SKM-1 (cell line): Measurements from ENCODE around the gene MRPS14.

ENCODE experiments used
- DNase-seq: peaks from one replicate; lab custom pipeline; 2025; ENCODE audit not compliant: unreplicated experiment; lab: John Stamatoyannopoulos, UW

Gene MRPS14

GRCh38 chr1:174988986-174989385 is 34.2 kb downstream of the MRPS14 start:
- DNase-seq: no peak

GRCh38 chr1:174988539-174988938 is 34.7 kb downstream of the MRPS14 start:
- no peak for DNase-seq

GRCh38 chr1:174984952-174985351 is 38.3 kb downstream of the MRPS14 start:
- no peak for DNase-seq

- DNase-seq: peak; percentile 22
These were observed 40.1 kb downstream of the MRPS14 start for GRCh38 chr1:174982971-174983689.

GRCh38 chr1:174976436-174977108 is 46.7 kb downstream of the MRPS14 start:
- no peak for DNase-seq

GRCh38 chr1:174975764-174976163 is 47.5 kb downstream of the MRPS14 start:
- DNase-seq: no peak

- no peak for DNase-seq
These were observed 48.5 kb downstream of the MRPS14 start for GRCh38 chr1:174974711-174975119.

- no peak for DNase-seq
These were observed 51.3 kb downstream of the MRPS14 start for GRCh38 chr1:174971902-174972301.

GRCh38 chr1:174971466-174971865 is 51.8 kb downstream of the MRPS14 start:
- no peak for DNase-seq

GRCh38 chr1:174969977-174970376 is 53.2 kb downstream of the MRPS14 start:
- no peak for DNase-seq

- peak; percentile 50 for DNase-seq
These were observed 54.4 kb downstream of the MRPS14 start for GRCh38 chr1:174968750-174969244.

- no peak for DNase-seq
These were observed 55.1 kb downstream of the MRPS14 start for GRCh38 chr1:174967845-174968705.

GRCh38 chr1:174966008-174966572 is 57.1 kb downstream of the MRPS14 start:
- DNase-seq: no peak

- DNase-seq: no peak
These were observed 57.7 kb downstream of the MRPS14 start for GRCh38 chr1:174965362-174966007.

GRCh38 chr1:174964972-174965361 is 58.3 kb downstream of the MRPS14 start:
- no peak for DNase-seq

GRCh38 chr1:174964261-174964971 is 58.8 kb downstream of the MRPS14 start:
- peak; percentile 91 for DNase-seq

- no peak for DNase-seq
These were observed 59.6 kb downstream of the MRPS14 start for GRCh38 chr1:174963529-174964125.
